HepG2 (cell line): ENCODE measurements around the gene BBS9. TPM values are rescaled to one million over a fixed set of nuclear protein-coding genes. Genes with fewer than 3 reads are reported as not detected.

Source experiments
- ATAC-seq: fragments of 200-7000 bp; cut with Tn5 transposase; 3 replicates; pipeline ENCODE4 v1.9.1; 2020; ENCODE audit warnings: mild to moderate bottlenecking, moderate library complexity
- BruUV-seq: library from RNA; stranded (reverse); fragments of 400-500 nt; replicated peaks from 2 replicates; lab custom pipeline; 2021; lab: Mats Ljungman, UMichigan
- CTCF ChIA-PET: fragments of 300-600 bp; formaldehyde crosslinking; extraction: SDS; loops from one replicate; lab custom pipeline; 2021; ENCODE audit warnings: low total read pairs, inconsistent platforms, low intra/inter-chr PET ratio; lab: Yijun Ruan, JAX
- POLR2A ChIA-PET: fragments of 350-600 bp; sonication (Branson Sonifier 250); formaldehyde crosslinking; loops from one replicate; lab custom pipeline; 2020; ENCODE audit warnings: antibody characterized with exemption, inconsistent platforms; lab: Yijun Ruan, JAX
- DNase-seq: peaks from one replicate; pipeline ENCODE4 v3.0.0-alpha.2; 2015; ENCODE audit warnings: low spot score
- FAIRE-seq: peaks from 3 replicates; lab custom pipeline; 2011; peaks lifted over from hg19 to GRCh38; lab: Jason Lieb, UNC
- H2AFZ ChIP-seq: one replicate; pipeline ENCODE4 v1.6.1; 2011; ENCODE audit warnings: low read length, inconsistent platforms
- H3K27ac ChIP-seq: fragments of 300-600 bp; 3 replicates; pipeline ENCODE4 v1.8.0; 2011; ENCODE audit warnings: mixed run types, mild to moderate bottlenecking, mixed read lengths, low read length, inconsistent platforms; ENCODE audit not compliant: insufficient read depth; ENCODE audit errors: extremely low read length
- H3K27me3 ChIP-seq, 2 experiments: fragments of 200-600 bp in 1 of 2; 2 replicates in 1 of 2; 3 replicates in 1 of 2; pipeline versions ENCODE4 v1.6.0 to v1.8.0; 2011; ENCODE audit warnings: low read length in 2 of 2, mild to moderate bottlenecking in 2 of 2, moderate library complexity in 2 of 2, inconsistent platforms in 1 of 2; ENCODE audit not compliant: insufficient read depth in 2 of 2, control insufficient read depth in 1 of 2
- H3K36me3 ChIP-seq, 2 experiments: fragments of 200-600 bp in 1 of 2; replicated peaks in 1 of 2; 2 replicates in 1 of 2; 3 replicates in 1 of 2; pipeline versions ENCODE4 v1.5.1 to v1.8.0; 2011; ENCODE audit warnings: low read length in 2 of 2, inconsistent platforms in 1 of 2; ENCODE audit not compliant: insufficient read depth in 2 of 2, control insufficient read depth in 1 of 2
- H3K4me1 ChIP-seq: 2 replicates; pipeline ENCODE4 v1.5.1; 2012; ENCODE audit warnings: low read length, inconsistent platforms; ENCODE audit not compliant: insufficient read depth
- H3K4me2 ChIP-seq: 2 replicates; pipeline ENCODE4 v1.6.0; 2011; ENCODE audit warnings: low read depth, low read length, inconsistent platforms
- H3K4me3 ChIP-seq, 3 experiments: fragments of 200-600 bp in 1 of 3; sonication (generic), shearing (Covaris generic) in 1 of 3; replicated peaks in 1 of 3; 2 replicates each; pipeline ENCODE4 v1.5.1; 2011 to 2016; ENCODE audit warnings: low read length in 3 of 3, inconsistent platforms in 2 of 3, low read depth in 2 of 3, mild to moderate bottlenecking in 2 of 3, control low read depth in 1 of 3, mixed read lengths in 1 of 3; ENCODE audit not compliant: insufficient read depth in 1 of 3
- H3K79me2 ChIP-seq: one replicate; pipeline ENCODE4 v1.6.1; 2011; ENCODE audit warnings: low read length, inconsistent platforms; ENCODE audit not compliant: insufficient read depth
- H3K9ac ChIP-seq: 2 replicates; pipeline ENCODE4 v1.6.0; 2011; ENCODE audit warnings: mild to moderate bottlenecking, low read depth, low read length, inconsistent platforms; ENCODE audit not compliant: insufficient read depth
- H3K9me3 ChIP-seq: 2 replicates; pipeline ENCODE4 v1.5.1; 2012; ENCODE audit warnings: mild to moderate bottlenecking, low read length
- H4K20me1 ChIP-seq: 2 replicates; pipeline ENCODE4 v1.6.0; 2011; ENCODE audit warnings: inconsistent platforms, mild to moderate bottlenecking, low read length, moderate library complexity; ENCODE audit not compliant: insufficient read depth
- ARID2 ChIP-seq: sonication (generic); formaldehyde crosslinking; IDR thresholded peaks from 2 replicates; pipeline ENCODE4 v1.8.1; 2022; ENCODE audit warnings: mild to moderate bottlenecking, missing genetic modification reagents, borderline replicate concordance
- FLYWCH1 ChIP-seq: sonication (generic); formaldehyde crosslinking; IDR thresholded peaks from 2 replicates; pipeline ENCODE4 v1.8.1; 2023; ENCODE audit warnings: mild to moderate bottlenecking, missing genetic modification reagents
- FOXA1 ChIP-seq, 2 experiments: fragments of 450-650 bp in 1 of 2; sonication (generic) in 1 of 2; formaldehyde crosslinking in 1 of 2; IDR thresholded peaks; 2 replicates each; pipeline versions ENCODE4 v1.4.0 to v1.6.1; 2016 to 2020; ENCODE audit warnings: missing genetic modification reagents in 1 of 2
- GPN1 ChIP-seq: sonication (generic); formaldehyde crosslinking; IDR thresholded peaks from 2 replicates; pipeline ENCODE4 v1.5.1; 2020; ENCODE audit warnings: missing genetic modification reagents, borderline replicate concordance
- NBN ChIP-seq: fragments of 450-650 bp; conservative IDR thresholded peaks from 2 replicates; pipeline ENCODE4 v1.6.1; 2017
- SNAI1 ChIP-seq: sonication (generic); formaldehyde crosslinking; IDR thresholded peaks from 2 replicates; pipeline ENCODE4 v1.5.0; 2020; ENCODE audit warnings: mild to moderate bottlenecking, missing genetic modification reagents, borderline replicate concordance
- STAG1 ChIP-seq: sonication (generic); formaldehyde crosslinking; IDR thresholded peaks from 2 replicates; pipeline ENCODE4 v1.4.0; 2020; ENCODE audit warnings: missing genetic modification reagents
- TMF1 ChIP-seq: sonication (generic); formaldehyde crosslinking; IDR thresholded peaks from 2 replicates; pipeline ENCODE4 v1.8.1; 2022; ENCODE audit warnings: low read depth, missing genetic modification reagents
- ZNF124 ChIP-seq: sonication (generic); formaldehyde crosslinking; IDR thresholded peaks from 2 replicates; pipeline ENCODE4 v1.4.0; 2020; ENCODE audit warnings: missing genetic modification reagents
- ZNF232 ChIP-seq: sonication (generic); formaldehyde crosslinking; IDR thresholded peaks from 2 replicates; pipeline ENCODE4 v1.4.0; 2020; ENCODE audit warnings: missing genetic modification reagents, borderline replicate concordance
- ZNF460 ChIP-seq: sonication (generic); formaldehyde crosslinking; IDR thresholded peaks from 2 replicates; pipeline ENCODE4 v1.5.1; 2020; ENCODE audit warnings: missing genetic modification reagents, mild to moderate bottlenecking, borderline replicate concordance
- WGBS: methylation state at CpG from one replicate; pipeline ENCODE4 v1.1.6; 2017; ENCODE audit warnings: low lambda C conversion rate; 5-methylcytosine and 5-hydroxymethylcytosine counted together
- in situ Hi-C: cut with HindIII; loops from 2 replicates; pipeline ENCODE4 v1.10.0; 2017; ENCODE audit warnings: low pct_unique_long_range_greater_than_20kb; ENCODE audit not compliant: extremely low pct_ligation_motif_present
- intact Hi-C: fragments of 100-400 bp; cut with micrococcal nuclease; formaldehyde crosslinking; loops from one replicate; pipeline ENCODE4 v1.10.0; 2022; ENCODE audit not compliant: unreplicated experiment
- polyA plus RNA-seq, 8 experiments: library from polyadenylated mRNA; depleted of rRNA in 3 of 8; stranded (reverse) in 7 of 8; unstranded in 1 of 8; fragments of >200 nt; fragmentation: Illumina TruSeq in 4 of 8; extraction: Trizol in 4 of 8; gene quantifications; 2 replicates each; pipeline versions ENCODE4 v1.2.1 to v1.2.3, GENCODE V29; 2011 to 2016; ENCODE audit warnings: low read depth in 4 of 8, missing spikeins in 1 of 8, mixed read lengths in 1 of 8; ENCODE audit not compliant: insufficient read depth in 1 of 8
- total RNA-seq, 5 experiments: library from RNA; depleted of rRNA; stranded (reverse); fragments of >200 nt; fragmentation: Illumina TruSeq; extraction: Trizol; gene quantifications; 2 replicates each; pipeline ENCODE4 v1.2.3, GENCODE V29; 2016; ENCODE audit warnings: low read depth in 1 of 5
- TF ChIP-seq, protein P1 (sequence below): sonication (generic); formaldehyde crosslinking; IDR thresholded peaks from 2 replicates; pipeline ENCODE4 v1.5.0; 2020; ENCODE audit warnings: mild to moderate bottlenecking, missing genetic modification reagents
- TF ChIP-seq, protein P2 (sequence below), 2 experiments: sonication (generic) in 1 of 2; formaldehyde crosslinking in 1 of 2; IDR thresholded peaks; 2 replicates each; pipeline versions ENCODE4 v1.4.0 to v1.6.1; 2016 to 2020; ENCODE audit warnings: borderline replicate concordance in 1 of 2, low read depth in 1 of 2, mild to moderate bottlenecking in 1 of 2, missing genetic modification reagents in 1 of 2
- TF ChIP-seq, protein P3 (sequence below): sonication (generic); formaldehyde crosslinking; IDR thresholded peaks from 2 replicates; pipeline ENCODE4 v1.4.0; 2020; ENCODE audit warnings: mild to moderate bottlenecking, missing genetic modification reagents
- TF ChIP-seq, protein P4 (sequence below): sonication (generic); formaldehyde crosslinking; IDR thresholded peaks from 2 replicates; pipeline ENCODE4 v1.4.0; 2020; ENCODE audit warnings: missing genetic modification reagents

Gene BBS9
- total and polyA plus RNA-seq, 2 of the 13 experiments (the other 11 are each of a cell fraction or from before 2014, with no cell fraction given): 5.1 to 7.8 TPM

DNA sequence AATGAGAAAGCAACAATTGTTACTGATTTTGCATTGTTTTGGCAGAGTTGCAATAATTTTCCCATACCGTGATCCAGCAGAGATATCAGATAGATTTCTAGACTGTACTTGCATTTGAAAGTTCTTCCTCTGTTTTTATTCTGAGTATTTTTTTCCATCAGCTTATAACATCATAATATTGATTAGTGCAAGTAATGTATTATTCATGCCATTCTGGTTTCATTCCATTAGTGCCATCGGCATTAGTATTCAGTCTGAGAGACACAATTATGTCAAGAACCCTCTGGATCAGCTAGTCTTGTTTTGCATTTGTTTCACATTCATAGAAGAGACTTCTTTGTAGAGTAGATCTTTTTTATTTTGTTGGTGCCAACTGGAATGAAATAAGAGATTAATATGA lies 304.0 kb downstream of the BBS9 start:
- Histone ChIP-seq H3K27ac (no peak overlapping the region), H2AFZ (no peak overlapping the region), H3K4me2 (no peak overlapping the region), H4K20me1 (no peaks in the 10 kb centered on the region), H3K4me3 (no peak overlapping the region), H3K79me2 (no peaks in the 10 kb centered on the region), H3K36me3 (no peaks in the 10 kb centered on the region), H3K9ac (no peak overlapping the region), H3K4me1 (no peaks in the 10 kb centered on the region), H3K9me3 (no peaks in the 10 kb centered on the region), H3K27me3 (no peaks in the 10 kb centered on the region)
- no TSS peak for BruUV-seq
- FAIRE-seq: no peak
- ChIA-PET CTCF (no interaction called here), POLR2A (no interaction called here)
- intact Hi-C loops: no loop called here
- 70% methylated on average over 2 of the region's 2 CpGs for WGBS
- no peak for ATAC-seq
- no peak for DNase-seq
- in situ Hi-C loops: no loop called here
- TF ChIP-seq, protein P1, sequence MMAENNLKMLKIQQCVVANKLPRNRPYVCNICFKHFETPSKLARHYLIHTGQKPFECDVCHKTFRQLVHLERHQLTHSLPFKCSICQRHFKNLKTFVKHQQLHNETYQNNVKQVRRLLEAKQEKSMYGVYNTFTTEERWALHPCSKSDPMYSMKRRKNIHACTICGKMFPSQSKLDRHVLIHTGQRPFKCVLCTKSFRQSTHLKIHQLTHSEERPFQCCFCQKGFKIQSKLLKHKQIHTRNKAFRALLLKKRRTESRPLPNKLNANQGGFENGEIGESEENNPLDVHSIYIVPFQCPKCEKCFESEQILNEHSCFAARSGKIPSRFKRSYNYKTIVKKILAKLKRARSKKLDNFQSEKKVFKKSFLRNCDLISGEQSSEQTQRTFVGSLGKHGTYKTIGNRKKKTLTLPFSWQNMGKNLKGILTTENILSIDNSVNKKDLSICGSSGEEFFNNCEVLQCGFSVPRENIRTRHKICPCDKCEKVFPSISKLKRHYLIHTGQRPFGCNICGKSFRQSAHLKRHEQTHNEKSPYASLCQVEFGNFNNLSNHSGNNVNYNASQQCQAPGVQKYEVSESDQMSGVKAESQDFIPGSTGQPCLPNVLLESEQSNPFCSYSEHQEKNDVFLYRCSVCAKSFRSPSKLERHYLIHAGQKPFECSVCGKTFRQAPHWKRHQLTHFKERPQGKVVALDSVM (CRISPR knock-in tag): no peak
- no peak for TF ChIP-seq ZNF232 (CRISPR knock-in tag)
- no peak for TF ChIP-seq NBN
- TF ChIP-seq FLYWCH1: no peak
- no peak for TF ChIP-seq ZNF124 (CRISPR knock-in tag)
- TF ChIP-seq, protein P2, sequence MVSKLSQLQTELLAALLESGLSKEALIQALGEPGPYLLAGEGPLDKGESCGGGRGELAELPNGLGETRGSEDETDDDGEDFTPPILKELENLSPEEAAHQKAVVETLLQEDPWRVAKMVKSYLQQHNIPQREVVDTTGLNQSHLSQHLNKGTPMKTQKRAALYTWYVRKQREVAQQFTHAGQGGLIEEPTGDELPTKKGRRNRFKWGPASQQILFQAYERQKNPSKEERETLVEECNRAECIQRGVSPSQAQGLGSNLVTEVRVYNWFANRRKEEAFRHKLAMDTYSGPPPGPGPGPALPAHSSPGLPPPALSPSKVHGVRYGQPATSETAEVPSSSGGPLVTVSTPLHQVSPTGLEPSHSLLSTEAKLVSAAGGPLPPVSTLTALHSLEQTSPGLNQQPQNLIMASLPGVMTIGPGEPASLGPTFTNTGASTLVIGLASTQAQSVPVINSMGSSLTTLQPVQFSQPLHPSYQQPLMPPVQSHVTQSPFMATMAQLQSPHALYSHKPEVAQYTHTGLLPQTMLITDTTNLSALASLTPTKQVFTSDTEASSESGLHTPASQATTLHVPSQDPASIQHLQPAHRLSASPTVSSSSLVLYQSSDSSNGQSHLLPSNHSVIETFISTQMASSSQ (IDR thresholded peaks at IDR 0.05; ENCODE audit: low read depth): no peak
- TF ChIP-seq, protein P2 (CRISPR knock-in tag; IDR thresholded peaks at IDR 0.05; ENCODE audit: borderline replicate concordance): no peak
- no peak for TF ChIP-seq GPN1 (CRISPR knock-in tag)
- TF ChIP-seq ZNF460 (CRISPR knock-in tag): no peak
- no peak for TF ChIP-seq FOXA1 (IDR thresholded peaks at IDR 0.05)
- no peak for TF ChIP-seq FOXA1 (CRISPR knock-in tag; IDR thresholded peaks at IDR 0.05)
- no peak for TF ChIP-seq ARID2 (CRISPR knock-in tag)
- no peak for TF ChIP-seq STAG1 (CRISPR knock-in tag)
- no peak for TF ChIP-seq SNAI1
- TF ChIP-seq, protein P3, sequence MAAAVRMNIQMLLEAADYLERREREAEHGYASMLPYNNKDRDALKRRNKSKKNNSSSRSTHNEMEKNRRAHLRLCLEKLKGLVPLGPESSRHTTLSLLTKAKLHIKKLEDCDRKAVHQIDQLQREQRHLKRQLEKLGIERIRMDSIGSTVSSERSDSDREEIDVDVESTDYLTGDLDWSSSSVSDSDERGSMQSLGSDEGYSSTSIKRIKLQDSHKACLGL: no peak
- TF ChIP-seq, protein P4, sequence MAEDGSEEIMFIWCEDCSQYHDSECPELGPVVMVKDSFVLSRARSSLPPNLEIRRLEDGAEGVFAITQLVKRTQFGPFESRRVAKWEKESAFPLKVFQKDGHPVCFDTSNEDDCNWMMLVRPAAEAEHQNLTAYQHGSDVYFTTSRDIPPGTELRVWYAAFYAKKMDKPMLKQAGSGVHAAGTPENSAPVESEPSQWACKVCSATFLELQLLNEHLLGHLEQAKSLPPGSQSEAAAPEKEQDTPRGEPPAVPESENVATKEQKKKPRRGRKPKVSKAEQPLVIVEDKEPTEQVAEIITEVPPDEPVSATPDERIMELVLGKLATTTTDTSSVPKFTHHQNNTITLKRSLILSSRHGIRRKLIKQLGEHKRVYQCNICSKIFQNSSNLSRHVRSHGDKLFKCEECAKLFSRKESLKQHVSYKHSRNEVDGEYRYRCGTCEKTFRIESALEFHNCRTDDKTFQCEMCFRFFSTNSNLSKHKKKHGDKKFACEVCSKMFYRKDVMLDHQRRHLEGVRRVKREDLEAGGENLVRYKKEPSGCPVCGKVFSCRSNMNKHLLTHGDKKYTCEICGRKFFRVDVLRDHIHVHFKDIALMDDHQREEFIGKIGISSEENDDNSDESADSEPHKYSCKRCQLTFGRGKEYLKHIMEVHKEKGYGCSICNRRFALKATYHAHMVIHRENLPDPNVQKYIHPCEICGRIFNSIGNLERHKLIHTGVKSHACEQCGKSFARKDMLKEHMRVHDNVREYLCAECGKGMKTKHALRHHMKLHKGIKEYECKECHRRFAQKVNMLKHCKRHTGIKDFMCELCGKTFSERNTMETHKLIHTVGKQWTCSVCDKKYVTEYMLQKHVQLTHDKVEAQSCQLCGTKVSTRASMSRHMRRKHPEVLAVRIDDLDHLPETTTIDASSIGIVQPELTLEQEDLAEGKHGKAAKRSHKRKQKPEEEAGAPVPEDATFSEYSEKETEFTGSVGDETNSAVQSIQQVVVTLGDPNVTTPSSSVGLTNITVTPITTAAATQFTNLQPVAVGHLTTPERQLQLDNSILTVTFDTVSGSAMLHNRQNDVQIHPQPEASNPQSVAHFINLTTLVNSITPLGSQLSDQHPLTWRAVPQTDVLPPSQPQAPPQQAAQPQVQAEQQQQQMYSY (CRISPR knock-in tag): no peak
- TF ChIP-seq TMF1 (CRISPR knock-in tag): no peak
